GM18907 (cell line): Measurements from ENCODE around the gene TMEM161A.

Experiments used
- ATAC-seq: cut with Tn5 transposase; IDR thresholded peaks from one replicate; pipeline ENCODE4 v1.9.1; 2021; ENCODE audit warnings: mild to moderate bottlenecking, moderate library complexity; ENCODE audit not compliant: unreplicated experiment

Gene TMEM161A

DNA sequence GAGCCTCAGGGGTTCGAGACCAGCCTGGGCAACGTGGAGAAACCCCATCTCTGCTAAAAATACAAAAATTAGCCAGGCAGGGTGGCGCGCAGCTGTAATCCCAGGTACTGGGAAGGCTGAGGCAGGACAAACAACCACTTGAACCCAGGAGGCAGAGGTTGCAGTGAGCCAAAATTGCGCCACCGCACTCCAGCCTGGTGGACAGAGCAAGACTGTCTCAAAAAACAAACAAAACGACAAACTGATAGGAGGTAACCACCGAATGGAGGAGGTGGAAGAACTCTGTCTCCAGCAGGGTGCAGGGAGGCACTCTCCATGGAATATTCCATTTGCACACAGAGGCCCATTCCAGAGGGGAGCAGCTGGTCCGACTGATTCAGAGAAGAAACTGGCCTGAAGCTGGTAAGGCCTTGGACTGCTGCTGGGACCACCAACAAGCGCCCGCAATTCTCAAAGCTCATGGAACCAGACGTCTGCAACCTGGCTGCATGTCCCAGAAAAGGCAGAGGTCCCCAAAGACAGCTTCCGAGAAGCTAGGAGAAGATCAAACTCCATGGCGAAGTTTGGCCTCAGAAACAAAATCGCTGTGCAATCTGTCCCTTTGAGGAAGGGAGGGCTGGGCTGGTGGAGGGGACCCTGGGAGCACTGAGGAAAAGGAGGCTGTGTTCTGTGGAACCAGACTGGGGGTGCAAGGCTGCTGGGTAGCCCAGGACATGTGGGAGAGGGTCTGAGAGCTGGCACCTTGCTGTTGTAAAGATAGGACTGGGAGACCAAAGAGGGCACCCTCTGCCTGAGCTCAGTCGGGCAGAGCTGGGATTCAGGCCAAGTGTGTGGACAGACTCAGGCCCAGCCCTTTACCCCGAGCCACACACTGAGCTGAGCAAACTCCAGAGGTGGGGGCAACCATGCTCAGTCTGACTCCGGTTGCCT lies 39.3 kb downstream of the TMEM161A start:
- no peak for ATAC-seq

DNA sequence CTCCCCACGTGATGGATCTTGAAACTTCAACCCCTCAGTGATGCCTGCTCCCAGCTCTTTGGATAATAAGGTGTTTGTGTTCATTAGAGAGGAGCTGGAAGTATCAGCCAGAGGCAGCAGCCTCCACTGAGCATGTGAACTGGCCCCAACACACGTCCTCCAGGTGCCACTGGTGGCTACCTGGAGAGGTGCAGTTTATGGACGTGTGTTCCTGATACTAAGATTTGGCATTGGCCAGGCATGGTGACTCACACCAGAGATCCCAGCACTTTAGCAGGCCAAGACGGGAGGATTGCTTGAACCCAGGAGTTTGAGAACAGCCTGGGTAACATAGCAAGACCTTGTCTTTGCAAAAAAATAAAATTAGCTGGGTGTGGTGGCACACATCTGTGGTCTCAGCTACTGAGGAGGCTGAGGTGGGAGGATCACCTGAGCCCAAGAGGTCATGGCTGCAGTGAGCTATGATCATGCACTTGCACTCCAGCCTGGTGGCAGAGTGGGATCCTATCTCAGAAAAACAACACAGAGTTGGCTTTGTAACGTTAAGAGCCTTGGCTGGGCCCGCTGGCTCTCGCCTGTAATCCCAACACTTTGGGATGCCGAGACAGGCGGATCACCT lies 40.1 kb downstream of the TMEM161A start:
- ATAC-seq = no peak

DNA sequence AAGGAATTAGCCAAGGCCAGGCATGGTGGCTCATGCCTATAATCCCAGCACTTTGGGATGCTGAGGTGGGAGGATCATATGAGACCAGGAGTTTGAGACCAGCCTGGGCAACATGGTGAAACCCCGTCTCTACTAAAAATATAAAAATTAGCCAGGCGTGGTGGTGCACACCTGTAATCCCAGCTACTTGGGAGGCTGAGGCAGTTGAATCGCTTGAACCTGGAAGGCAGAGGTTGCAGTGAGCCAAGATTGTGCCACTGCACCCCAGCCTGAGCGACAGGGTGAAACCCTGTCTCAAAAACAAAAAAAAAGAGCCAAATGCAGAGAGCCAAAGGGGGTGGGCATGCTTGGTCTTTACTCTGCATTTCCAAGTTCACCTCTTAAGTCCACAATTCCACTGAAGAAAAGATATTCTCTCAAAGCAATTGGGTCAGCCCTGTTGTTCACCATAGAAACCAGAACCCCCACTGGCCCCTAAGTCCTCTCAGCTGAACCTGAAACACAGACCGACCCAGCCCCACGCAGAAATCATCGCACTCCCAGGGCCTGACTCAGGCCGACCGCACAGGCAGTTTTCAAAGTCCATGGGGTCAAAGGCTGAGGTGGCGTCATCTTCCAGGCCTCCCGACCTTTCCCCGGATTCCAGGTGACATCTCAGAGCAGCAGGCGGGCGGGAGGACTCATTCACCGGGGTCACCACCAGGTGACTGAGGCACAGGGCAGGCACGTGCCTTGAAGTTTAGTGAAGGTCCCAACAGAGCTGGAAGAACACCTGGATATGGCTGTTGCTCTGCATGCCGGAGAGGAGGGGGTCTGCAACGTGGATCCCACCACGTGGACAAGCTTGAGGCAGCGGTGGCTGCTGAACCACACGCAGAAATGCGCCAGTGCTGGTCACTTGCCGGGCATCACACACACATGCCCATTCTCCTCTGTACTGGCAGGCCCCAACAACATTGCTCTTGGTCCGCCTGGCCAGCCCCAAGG lies 41.3 kb downstream of the TMEM161A start:
- no peak for ATAC-seq

DNA sequence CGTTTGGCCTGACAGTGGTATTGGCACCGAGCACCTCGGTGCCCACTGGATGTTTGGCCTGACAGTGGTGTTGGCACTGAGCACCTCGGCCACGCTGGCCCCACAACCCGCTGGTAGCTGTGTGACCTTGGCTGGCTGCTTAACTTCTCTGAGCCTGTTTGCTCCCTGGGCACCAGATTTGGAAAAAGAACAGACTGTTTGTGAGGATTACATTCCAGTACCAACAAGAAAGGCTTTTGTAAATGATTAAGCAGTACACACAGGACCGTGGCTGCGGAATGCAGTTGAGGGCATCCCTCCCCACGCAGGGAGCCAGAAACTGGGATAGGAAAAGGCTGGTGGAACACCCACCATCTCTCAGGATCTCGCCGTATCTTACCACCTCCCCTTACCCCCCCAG lies 42.6 kb downstream of the TMEM161A start:
- ATAC-seq = no peak

DNA sequence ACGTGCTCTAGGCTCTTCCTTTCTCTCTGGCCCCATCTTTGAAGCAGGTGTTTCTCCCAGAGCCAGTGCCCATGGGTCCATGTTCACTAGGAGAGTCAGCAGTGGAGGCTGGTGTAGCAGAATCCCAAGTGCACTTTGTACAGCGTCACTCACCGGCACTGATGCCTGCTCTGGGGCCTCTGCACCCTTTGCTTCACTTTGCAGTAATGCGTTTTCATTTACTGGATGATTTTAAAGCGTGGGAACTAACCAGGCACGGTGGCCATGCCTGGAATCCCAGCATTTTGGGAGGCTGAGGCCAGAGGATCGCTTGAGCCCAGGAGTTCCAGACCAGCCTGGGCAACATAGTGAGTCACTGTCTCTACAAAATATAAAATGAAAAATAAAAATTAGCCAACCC lies 43.8 kb downstream of the TMEM161A start:
- no peak for ATAC-seq

DNA sequence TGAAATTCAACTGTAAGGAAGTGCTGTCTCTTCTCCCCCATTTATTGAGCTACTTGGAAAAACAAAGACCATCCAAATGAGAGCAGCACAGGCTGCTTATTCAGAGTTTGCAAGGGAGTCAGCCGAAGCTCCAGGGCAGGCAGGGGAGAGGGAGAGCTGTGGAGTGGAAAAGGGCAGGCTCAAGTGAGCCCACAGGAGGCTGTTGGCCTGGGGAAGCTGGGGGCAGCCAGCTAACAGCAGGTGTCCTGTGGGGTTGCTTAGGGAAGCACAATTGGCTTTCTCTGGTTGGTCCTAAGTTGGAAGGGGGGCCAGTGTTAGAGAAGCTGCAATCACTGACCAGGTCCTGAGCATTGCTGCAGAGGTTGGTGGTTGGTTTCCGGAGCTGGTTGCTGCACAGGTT lies 50.6 kb downstream of the TMEM161A start:
- ATAC-seq = no peak

DNA sequence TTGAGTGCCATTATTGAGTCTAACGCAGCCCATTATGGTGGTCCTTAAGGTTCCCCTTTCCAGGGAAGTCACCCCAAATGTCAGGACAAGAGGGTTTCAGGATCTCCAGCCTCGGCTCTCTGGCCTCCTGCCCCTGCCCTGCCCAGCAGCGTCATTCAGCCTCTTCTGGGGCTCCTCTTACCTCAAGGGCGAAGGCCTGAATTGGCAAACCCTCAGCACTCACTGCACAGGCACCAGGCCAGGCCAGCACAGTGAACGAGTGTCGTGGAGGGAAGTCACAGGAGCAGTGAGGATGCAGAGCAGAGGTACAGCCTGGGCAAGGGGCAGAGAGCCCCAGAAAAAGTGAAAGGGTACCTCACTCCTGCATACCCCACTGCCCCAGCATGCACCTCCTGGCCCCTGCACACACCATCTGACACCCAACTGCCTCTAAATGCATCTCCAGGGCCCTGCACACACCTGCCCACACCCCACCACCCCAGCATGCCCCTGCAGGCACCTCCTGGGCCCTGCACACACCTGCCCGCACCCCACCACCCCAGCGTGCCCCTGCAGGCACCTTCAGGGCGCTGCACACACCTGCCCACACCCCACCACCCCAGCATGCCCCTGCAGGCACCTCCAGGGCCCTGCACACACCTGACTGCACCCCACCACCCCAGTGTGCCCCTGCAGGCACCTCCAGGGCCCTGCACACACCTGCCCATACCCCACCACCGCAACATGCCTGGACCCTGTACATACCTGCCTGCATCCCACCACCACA lies 54.7 kb downstream of the TMEM161A start:
- ATAC-seq = no peak

DNA sequence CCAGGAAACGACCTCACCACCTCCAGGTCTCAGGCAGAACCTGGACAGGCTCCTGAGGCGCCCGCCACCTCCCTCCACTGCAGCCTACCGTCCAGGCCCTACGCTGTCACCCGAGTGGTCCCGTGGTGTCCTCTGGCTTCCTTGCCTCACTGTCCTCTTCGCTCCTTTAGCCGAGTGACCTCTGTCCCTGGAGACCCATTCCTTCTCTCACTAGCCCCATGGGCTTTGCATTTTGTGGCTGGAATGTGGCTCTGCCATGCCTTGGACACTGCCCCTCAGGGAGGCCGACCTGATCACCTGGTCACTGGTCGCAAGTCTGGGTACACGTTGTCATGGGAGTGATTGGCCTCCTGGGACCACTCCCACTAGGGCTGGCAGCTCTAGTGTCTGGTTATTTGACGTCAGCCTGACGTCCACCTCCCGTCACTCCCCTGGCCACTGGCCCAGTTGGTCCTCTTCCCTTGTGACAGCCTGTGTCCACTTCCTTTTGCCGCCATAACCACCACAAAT lies 56.6 kb downstream of the TMEM161A start:
- ATAC-seq = no peak

DNA sequence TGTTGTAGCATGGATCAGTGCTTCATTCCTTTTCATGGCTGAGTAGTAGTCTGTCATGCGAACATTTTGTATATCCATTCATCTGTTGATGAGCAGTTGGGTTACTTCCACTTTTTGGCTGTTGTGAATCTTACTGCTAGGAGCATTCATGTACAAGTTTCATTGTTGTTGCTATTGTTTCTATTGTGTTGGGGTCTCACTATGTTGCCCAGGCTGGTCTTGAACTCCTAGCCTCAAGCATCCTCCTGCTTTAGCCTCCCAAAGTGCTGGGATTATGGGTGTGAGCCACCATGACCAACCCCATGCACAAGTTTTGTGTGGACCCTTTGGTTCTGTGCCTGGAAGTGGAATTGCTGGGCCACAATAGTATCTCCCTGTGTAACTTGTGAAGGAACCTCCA lies 58.7 kb downstream of the TMEM161A start:
- ATAC-seq = no peak

DNA sequence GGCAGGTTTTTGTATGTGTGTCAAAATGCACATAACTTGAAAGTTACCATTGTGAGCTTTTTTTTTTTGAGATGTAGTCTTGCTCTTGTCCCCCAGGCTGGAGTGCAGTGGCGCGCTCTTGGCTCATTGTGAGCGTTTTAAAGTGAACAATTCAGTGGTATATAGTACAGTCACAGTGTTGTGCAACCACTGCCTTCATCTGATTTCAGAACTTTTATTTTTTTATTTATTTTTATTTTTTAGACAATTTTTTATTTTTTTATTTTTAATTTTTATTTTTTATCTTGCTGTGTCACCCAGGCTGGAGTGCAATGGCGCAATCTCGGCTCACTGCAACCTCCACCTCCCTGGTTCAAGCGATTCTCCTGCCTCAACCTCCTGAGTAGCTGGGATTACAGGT lies 59.5 kb downstream of the TMEM161A start:
- ATAC-seq = no peak

DNA sequence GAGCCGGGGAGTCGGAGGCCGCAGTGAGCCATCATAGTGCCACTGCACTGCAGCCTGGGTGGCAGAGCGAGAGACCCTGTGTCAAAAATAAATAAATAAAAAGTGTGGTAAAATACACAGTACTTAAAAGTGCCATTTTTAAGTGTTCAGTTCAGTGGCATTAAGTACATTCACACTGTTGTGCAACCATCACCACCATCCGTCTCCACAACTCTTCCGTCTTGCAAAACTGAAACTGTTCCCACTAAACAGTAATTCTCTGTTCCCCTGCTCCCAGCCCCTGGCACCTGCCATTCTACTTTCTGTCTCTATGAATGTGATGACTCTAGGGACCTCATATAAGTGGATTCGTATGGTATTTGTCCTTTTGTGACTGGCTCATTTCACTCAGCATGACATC lies 61.2 kb downstream of the TMEM161A start:
- no peak for ATAC-seq

DNA sequence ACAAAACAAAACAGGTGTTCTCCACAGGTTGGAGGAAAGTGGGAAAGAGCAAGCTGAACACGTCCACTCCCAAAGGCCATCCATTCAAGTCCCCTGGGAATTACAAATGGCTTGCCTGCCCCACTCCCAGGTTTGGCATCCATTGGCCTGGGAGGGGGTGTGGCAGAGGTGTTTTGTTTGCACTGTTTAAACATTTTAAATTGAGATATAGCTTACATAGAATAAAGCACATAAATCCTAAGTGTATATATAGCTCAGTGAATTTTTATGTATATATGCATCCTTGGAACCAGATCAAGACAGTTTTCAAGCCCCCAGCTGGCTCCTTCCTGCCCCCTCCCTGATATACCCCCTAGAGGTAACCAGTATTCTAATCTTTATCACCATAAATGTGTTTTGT lies 61.8 kb downstream of the TMEM161A start:
- ATAC-seq = no peak

DNA sequence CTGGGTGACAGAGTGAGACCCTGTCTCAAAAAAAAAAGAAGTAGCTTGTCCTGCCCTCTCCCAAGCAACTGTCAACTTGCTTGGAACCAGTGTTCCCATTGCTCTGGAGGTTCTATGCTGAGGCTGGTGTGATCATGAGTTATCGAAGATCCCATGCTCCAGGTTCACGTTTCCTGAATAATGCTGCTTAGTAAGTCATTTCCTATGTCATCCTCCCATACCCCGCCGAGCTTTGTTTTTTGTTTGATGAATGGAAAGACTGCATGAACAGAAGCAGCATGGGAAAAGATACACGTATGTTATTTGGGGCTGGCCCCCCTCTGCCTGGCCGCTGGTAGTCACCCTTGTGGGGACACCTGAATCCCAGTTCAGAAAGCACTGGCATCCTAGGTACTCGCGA lies 63.2 kb downstream of the TMEM161A start:
- no peak for ATAC-seq

DNA sequence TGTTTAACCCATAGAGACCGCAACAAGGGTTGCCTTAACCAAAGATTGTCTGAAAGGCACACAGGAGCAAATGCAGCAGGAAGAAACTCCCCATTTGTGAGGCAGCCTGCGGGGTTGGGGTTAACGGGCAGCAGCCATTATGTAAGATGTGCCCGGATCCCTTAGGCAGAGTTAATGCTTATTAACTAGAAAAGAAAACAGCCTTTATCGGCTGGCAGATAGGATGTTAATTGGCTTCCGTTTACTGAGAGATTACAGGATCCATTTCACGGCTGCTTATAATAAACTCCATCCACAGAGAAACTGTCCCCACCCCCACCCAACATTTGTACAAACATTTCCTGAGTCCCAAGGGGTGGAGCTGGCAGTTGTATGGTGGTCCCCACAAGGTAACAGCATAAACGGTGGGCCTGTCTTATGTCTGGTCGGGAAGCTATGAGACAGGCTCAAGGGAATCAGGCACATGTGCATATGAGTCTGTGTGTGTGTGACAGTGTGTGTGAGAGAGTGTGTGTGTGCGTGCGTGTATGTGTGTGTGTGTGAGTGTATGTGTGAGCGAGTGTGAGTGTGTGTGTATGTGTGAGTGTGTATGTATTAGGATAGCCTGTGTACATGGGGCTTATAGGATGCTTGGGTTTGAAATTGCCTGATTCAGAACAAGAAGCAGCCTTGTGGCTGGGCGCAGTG lies 63.9 kb downstream of the TMEM161A start:
- ATAC-seq = no peak

DNA sequence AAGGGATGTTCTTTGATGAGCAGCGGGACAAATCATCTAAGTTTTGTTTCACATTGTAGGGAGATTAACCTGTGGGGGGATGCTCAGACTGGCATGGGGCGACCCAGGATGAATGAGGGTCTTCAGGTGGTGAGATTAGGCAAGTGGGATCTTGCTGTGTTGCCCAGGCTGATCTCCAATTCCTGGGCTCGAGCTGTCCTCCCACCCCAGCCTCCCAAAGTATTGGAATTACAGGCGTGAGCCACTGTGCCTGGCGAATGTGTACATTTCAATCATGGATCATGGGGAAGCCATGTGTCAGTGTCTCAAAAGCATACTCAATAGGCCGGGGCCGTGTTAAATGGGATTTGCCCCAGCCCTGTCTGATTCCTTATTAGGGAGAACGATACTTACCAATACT lies 66.4 kb downstream of the TMEM161A start:
- no peak for ATAC-seq
